Measurements from ENCODE around the gene IL17RB. TPM values are rescaled to one million over a fixed set of nuclear protein-coding genes. Genes with fewer than 3 reads are reported as not detected.

Gene IL17RB
- polyA plus RNA-seq, 2 of the 4 experiments (the other 2 are of a cell fraction), result 1.9 to 2.2 TPM

DNA sequence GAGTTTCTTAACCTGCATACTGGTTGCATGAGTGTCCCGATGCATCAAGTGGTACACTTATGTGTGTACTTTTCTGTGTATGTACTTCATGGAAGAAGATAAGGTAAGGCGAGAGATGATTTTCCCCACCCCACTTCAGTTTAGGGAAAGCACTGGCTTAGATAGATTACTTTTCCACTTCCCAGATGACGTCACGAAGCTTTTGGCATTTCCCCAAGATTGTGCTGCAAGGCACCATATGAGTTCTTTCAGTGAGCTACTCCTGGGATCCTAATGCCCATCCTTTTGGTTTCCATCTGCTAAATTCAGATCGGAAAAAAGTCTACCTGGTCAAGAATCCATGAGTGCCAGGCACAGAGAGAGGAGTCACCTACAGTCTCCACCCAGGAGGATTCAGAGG lies 4.5 kb downstream of the IL17RB start:
- DNase-seq (ENCODE audit: low read depth in 1 of 2, low spot score in 1 of 2) (no peak), FAIRE-seq (no peak), ATAC-seq (no peak)
- CTCF ChIA-PET, result no interaction called here
- TF ChIP-seq, protein P1, sequence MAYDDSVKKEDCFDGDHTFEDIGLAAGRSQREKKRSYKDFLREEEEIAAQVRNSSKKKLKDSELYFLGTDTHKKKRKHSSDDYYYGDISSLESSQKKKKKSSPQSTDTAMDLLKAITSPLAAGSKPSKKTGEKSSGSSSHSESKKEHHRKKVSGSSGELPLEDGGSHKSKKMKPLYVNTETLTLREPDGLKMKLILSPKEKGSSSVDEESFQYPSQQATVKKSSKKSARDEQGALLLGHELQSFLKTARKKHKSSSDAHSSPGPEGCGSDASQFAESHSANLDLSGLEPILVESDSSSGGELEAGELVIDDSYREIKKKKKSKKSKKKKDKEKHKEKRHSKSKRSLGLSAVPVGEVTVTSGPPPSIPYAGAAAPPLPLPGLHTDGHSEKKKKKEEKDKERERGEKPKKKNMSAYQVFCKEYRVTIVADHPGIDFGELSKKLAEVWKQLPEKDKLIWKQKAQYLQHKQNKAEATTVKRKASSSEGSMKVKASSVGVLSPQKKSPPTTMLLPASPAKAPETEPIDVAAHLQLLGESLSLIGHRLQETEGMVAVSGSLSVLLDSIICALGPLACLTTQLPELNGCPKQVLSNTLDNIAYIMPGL (CRISPR knock-in tag; IDR thresholded peaks at IDR 0.05; ENCODE audit: borderline replicate concordance), result no peak
- TF ChIP-seq RFX5 (IDR thresholded peaks at IDR 0.05) (no peak), ZC3H11A (IDR thresholded peaks at IDR 0.05) (no peak), RNF2 (IDR thresholded peaks at IDR 0.05; ENCODE audit: borderline replicate concordance, low read depth) (no peak), ESRRA (IDR thresholded peaks at IDR 0.05; ENCODE audit: borderline replicate concordance, low read length) (no peak), HOXB5 (CRISPR knock-in tag; IDR thresholded peaks at IDR 0.05) (no peak), HOXA7 (CRISPR knock-in tag; IDR thresholded peaks at IDR 0.05) (no peak), SREBF2 (IDR thresholded peaks at IDR 0.05) (no peak), CTCF (IDR thresholded peaks at IDR 0.05) (no peak), RAD21 (conservative IDR thresholded peaks at IDR 0.05 in 1 of 2, IDR thresholded peaks at IDR 0.05 in 1 of 2) (no peak)
- Histone ChIP-seq H3K4me2 (no peak overlapping the region), H3K4me1 (no peaks in the 10 kb centered on the region), H3K27ac (no peak overlapping the region), H3K9me3 (no peaks in the 10 kb centered on the region), H3K4me3 (no peak overlapping the region)
- 75% methylated on average over 5 of the region's 5 CpGs for WGBS (ENCODE audit: missing lambda C conversion rate)
- POLR2A ChIA-PET, result no interaction called here

DNA sequence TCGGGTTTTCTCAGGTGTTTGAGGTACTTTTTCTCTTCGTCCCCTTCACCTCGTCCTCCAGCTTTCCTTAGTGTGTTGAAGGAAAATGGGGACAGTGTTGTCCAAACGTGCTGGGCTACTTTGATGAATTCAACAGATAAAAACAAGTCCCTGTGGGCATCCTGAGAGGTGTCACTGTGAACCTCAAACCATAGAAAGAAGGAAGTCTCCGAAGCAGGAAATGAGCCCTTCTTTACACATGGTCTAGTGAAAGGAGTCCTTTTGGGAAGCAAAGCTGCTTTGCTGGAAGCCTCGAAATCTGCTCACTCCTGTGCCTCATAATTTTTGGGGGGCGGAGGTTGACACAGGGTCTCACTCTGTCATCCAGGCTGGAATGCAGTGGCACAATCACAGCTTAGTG lies 10.6 kb downstream of the IL17RB start:
- Histone ChIP-seq H3K4me2 (no peak overlapping the region), H3K27ac (no peak overlapping the region), H3K4me3 (no peak overlapping the region), H3K9me3 (no peaks in the 10 kb centered on the region), H3K4me1 (no peaks in the 10 kb centered on the region)
- 68% methylated on average over 7 of the region's 7 CpGs for WGBS (ENCODE audit: missing lambda C conversion rate)
- POLR2A ChIA-PET, result no interaction called here
- ATAC-seq, result no peak
- FAIRE-seq, result no peak
- CTCF ChIA-PET, result interaction anchor here (1.3 to 1.8 kb wide), 2 partner anchors 11 kb away, joined by 3 to 4 read pairs; no protein-coding TSS in a partner anchor
- TF ChIP-seq ZC3H11A (IDR thresholded peaks at IDR 0.05), result no peak
- TF ChIP-seq, protein P2, sequence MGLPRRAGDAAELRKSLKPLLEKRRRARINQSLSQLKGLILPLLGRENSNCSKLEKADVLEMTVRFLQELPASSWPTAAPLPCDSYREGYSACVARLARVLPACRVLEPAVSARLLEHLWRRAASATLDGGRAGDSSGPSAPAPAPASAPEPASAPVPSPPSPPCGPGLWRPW (IDR thresholded peaks at IDR 0.05), result no peak
- no peak for TF ChIP-seq MYC (IDR thresholded peaks at IDR 0.05; ENCODE audit: borderline replicate concordance, low read length)
- TF ChIP-seq, protein P3, sequence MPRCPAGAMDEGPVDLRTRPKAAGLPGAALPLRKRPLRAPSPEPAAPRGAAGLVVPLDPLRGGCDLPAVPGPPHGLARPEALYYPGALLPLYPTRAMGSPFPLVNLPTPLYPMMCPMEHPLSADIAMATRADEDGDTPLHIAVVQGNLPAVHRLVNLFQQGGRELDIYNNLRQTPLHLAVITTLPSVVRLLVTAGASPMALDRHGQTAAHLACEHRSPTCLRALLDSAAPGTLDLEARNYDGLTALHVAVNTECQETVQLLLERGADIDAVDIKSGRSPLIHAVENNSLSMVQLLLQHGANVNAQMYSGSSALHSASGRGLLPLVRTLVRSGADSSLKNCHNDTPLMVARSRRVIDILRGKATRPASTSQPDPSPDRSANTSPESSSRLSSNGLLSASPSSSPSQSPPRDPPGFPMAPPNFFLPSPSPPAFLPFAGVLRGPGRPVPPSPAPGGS (IDR thresholded peaks at IDR 0.05), result no peak
- TF ChIP-seq BHLHE40 (IDR thresholded peaks at IDR 0.05; ENCODE audit: low read depth, low read length), result no peak
- no peak for TF ChIP-seq CEBPB (IDR thresholded peaks at IDR 0.05)
- no peak for TF ChIP-seq POLR2A (IDR thresholded peaks at IDR 0.05; ENCODE audit: low read length)
- TF ChIP-seq HEYL (CRISPR knock-in tag; IDR thresholded peaks at IDR 0.05), result no peak
- no peak for TF ChIP-seq CTCF (IDR thresholded peaks at IDR 0.05)
- no peak for TF ChIP-seq NR3C1 (IDR thresholded peaks at IDR 0.05)
- no peak for TF ChIP-seq EHMT2 (IDR thresholded peaks at IDR 0.05; ENCODE audit: low read depth)
- TF ChIP-seq RFX5 (IDR thresholded peaks at IDR 0.05), result no peak
- DNase-seq (ENCODE audit: low read depth in 1 of 2, low spot score in 1 of 2), result no peak
